Smooth muscle cell (in vitro differentiated cells): ENCODE results near the gene CRADD. TPM values are rescaled to one million over a fixed set of nuclear protein-coding genes. Genes with fewer than 3 reads are reported as not detected.

ENCODE experiments used
- DNase-seq: peaks from one replicate; lab custom pipeline; 2025; ENCODE audit not compliant: unreplicated experiment; lab: John Stamatoyannopoulos, UW
- H2AFZ ChIP-seq: fragments of 200-600 bp; sonication (generic); 2 replicates; pipeline ENCODE4 v1.6.0; 2016; ENCODE audit warnings: antibody characterized with exemption, low read depth, mild to moderate bottlenecking
- H3F3A ChIP-seq: fragments of 200-600 bp; sonication (generic); 2 replicates; pipeline ENCODE4 v1.6.0; 2017; ENCODE audit warnings: antibody characterized with exemption, low read depth
- H3K27ac ChIP-seq: fragments of 200-600 bp; sonication (generic); 2 replicates; pipeline ENCODE4 v1.5.1; 2016; ENCODE audit warnings: low read depth, mild to moderate bottlenecking
- H3K27me3 ChIP-seq: fragments of 200-600 bp; sonication (generic); 2 replicates; pipeline ENCODE4 v1.6.1; 2016; ENCODE audit warnings: low read depth, mild to moderate bottlenecking
- H3K36me3 ChIP-seq: fragments of 200-600 bp; sonication (generic); 2 replicates; pipeline ENCODE4 v1.5.1; 2016; ENCODE audit warnings: low read depth
- H3K4me1 ChIP-seq: fragments of 200-600 bp; sonication (generic); 2 replicates; pipeline ENCODE4 v1.5.1; 2016; ENCODE audit warnings: low read depth
- H3K4me2 ChIP-seq: fragments of 200-600 bp; sonication (generic); 2 replicates; pipeline ENCODE4 v1.6.0; 2016; ENCODE audit warnings: mild to moderate bottlenecking
- H3K4me3 ChIP-seq: fragments of 200-600 bp; sonication (generic); 2 replicates; pipeline ENCODE4 v1.5.1; 2016; ENCODE audit warnings: mild to moderate bottlenecking
- H3K79me2 ChIP-seq: fragments of 200-600 bp; sonication (generic); 2 replicates; pipeline ENCODE4 v1.6.0; 2016; ENCODE audit warnings: low read depth, mild to moderate bottlenecking
- H3K9ac ChIP-seq: fragments of 200-600 bp; sonication (generic); 2 replicates; pipeline ENCODE4 v1.6.0; 2016; ENCODE audit warnings: low read depth
- H3K9me3 ChIP-seq: fragments of 200-600 bp; sonication (generic); replicated peaks from 2 replicates; pipeline ENCODE4 v1.5.1; 2016; ENCODE audit warnings: low read depth
- H4K20me1 ChIP-seq: fragments of 200-600 bp; sonication (generic); 2 replicates; pipeline ENCODE4 v1.6.0; 2016; ENCODE audit warnings: low read depth
- WGBS: methylation state at CpG from one replicate; pipeline ENCODE4 v1.1.7; 2016; ENCODE audit warnings: low lambda C conversion rate; 5-methylcytosine and 5-hydroxymethylcytosine counted together
- polyA plus RNA-seq: library from polyadenylated mRNA; unstranded; fragments of >200 nt; fragmentation: Nextera tagmentation; extraction: Ambion mirVana; gene quantifications from 2 replicates; pipeline ENCODE4 v1.2.1, GENCODE V29; 2016
- total RNA-seq: library from RNA; depleted of rRNA; stranded (reverse); fragments of >200 nt; gene quantifications from 2 replicates; pipeline ENCODE4 v1.2.3, GENCODE V29; 2014
- TF ChIP-seq, protein P1 (sequence below): fragments of 200-600 bp; sonication (generic); IDR thresholded peaks from 2 replicates; pipeline ENCODE4 v1.5.1; 2017; ENCODE audit warnings: borderline replicate concordance, mild to moderate bottlenecking, antibody characterized with exemption; ENCODE audit not compliant: insufficient read depth, poor library complexity, severe bottlenecking

Gene CRADD
- total and polyA plus RNA-seq, 2 experiments from 2014 or later, result 10.7 to 28.6 TPM

DNA sequence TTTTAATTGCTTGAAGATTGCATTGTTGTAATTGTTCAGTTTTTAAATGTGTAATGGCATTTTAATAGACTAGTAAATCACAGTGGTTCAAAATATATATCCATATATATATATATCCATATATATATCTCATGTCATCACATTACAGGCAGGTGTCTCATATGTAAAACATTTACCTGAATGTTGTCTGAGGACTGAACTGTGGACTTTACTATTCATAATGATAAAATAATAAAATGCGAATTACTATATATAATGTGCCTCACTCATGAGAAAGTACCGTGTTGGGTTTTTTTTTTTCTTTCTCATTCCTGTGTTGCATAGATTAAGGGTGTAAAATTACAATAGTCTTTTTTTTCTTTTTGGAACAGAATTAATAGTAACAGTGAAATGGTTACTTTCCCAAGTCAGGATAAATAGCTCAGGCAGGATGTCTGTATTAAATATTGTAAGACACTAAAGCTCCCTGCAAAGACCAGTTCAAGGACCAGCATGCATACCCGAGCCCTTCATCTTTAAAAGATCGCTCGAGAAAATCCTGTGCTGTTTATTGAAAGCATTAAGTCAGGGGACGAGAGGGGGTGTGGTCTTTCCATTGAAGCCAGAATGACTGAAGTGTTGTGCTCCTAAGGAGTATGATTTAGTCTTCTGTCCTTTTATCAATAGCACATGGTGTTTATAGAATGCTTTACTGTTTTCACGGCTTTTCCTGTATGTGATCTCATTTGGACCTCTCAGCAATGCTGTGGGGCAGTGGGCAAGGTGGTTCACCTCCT, 173.5 kb downstream of the CRADD start:
- no peak overlapping the region for H2AFZ ChIP-seq
- H3K9ac ChIP-seq, result no peak overlapping the region
- TF ChIP-seq, protein P1, sequence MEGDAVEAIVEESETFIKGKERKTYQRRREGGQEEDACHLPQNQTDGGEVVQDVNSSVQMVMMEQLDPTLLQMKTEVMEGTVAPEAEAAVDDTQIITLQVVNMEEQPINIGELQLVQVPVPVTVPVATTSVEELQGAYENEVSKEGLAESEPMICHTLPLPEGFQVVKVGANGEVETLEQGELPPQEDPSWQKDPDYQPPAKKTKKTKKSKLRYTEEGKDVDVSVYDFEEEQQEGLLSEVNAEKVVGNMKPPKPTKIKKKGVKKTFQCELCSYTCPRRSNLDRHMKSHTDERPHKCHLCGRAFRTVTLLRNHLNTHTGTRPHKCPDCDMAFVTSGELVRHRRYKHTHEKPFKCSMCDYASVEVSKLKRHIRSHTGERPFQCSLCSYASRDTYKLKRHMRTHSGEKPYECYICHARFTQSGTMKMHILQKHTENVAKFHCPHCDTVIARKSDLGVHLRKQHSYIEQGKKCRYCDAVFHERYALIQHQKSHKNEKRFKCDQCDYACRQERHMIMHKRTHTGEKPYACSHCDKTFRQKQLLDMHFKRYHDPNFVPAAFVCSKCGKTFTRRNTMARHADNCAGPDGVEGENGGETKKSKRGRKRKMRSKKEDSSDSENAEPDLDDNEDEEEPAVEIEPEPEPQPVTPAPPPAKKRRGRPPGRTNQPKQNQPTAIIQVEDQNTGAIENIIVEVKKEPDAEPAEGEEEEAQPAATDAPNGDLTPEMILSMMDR, result no peak
- no peak overlapping the region for H3K4me3 ChIP-seq
- H3K79me2 ChIP-seq, result no peaks in the 10 kb centered on the region
- no peaks in the 10 kb centered on the region for H3F3A ChIP-seq
- H3K4me1 ChIP-seq, result no peaks in the 10 kb centered on the region
- H3K4me2 ChIP-seq, result no peak overlapping the region
- no peak overlapping the region for H3K27ac ChIP-seq
- no peaks in the 10 kb centered on the region for H3K36me3 ChIP-seq
- no peaks in the 10 kb centered on the region for H3K9me3 ChIP-seq
- no peaks in the 10 kb centered on the region for H3K27me3 ChIP-seq
- 84% methylated on average over 7 of the region's 7 CpGs for WGBS
- DNase-seq, result no peak
- no peaks in the 10 kb centered on the region for H4K20me1 ChIP-seq

GRCh38 chr12:93851257-93851671, 174.1 kb downstream of the CRADD start:
- H2AFZ ChIP-seq, result no peak overlapping the region
- 93% methylated on average over 4 of the region's 4 CpGs for WGBS
- no peak overlapping the region for H3K27ac ChIP-seq
- no peaks in the 10 kb centered on the region for H3K36me3 ChIP-seq
- H3K9ac ChIP-seq, result no peak overlapping the region
- H3K79me2 ChIP-seq, result no peaks in the 10 kb centered on the region
- no peaks in the 10 kb centered on the region for H3F3A ChIP-seq
- H3K4me3 ChIP-seq, result no peak overlapping the region
- H3K4me1 ChIP-seq, result no peaks in the 10 kb centered on the region
- H3K9me3 ChIP-seq, result no peaks in the 10 kb centered on the region
- H3K4me2 ChIP-seq, result no peak overlapping the region
- no peak for DNase-seq
- H3K27me3 ChIP-seq, result no peaks in the 10 kb centered on the region
- TF ChIP-seq, protein P1, result no peak
- H4K20me1 ChIP-seq, result no peaks in the 10 kb centered on the region

- no peaks in the 10 kb centered on the region for H3K27me3 ChIP-seq
- no peaks in the 10 kb centered on the region for H3K36me3 ChIP-seq
- WGBS, result 67% methylated on average over 8 of the region's 8 CpGs
- no peaks in the 10 kb centered on the region for H4K20me1 ChIP-seq
- no peak for DNase-seq
- no peaks in the 10 kb centered on the region for H3K79me2 ChIP-seq
- no peak overlapping the region for H2AFZ ChIP-seq
- H3K4me2 ChIP-seq, result no peak overlapping the region
- no peak overlapping the region for H3K9ac ChIP-seq
- no peaks in the 10 kb centered on the region for H3K9me3 ChIP-seq
- H3K4me1 ChIP-seq, result no peaks in the 10 kb centered on the region
- no peak overlapping the region for H3K4me3 ChIP-seq
- H3F3A ChIP-seq, result no peaks in the 10 kb centered on the region
- H3K27ac ChIP-seq, result no peak overlapping the region
- TF ChIP-seq, protein P1, result no peak
These were observed 175.0 kb downstream of the CRADD start for GRCh38 chr12:93852173-93852591.
